NB4 (cell line): ENCODE results near the gene BOK.

Source experiments
- DNase-seq: peaks from one replicate; pipeline ENCODE4 v3.0.0; 2010; ENCODE audit warnings: low read depth
- H3K4me3 ChIP-seq: one replicate; pipeline ENCODE4 v1.5.1; 2011; ENCODE audit warnings: mild to moderate bottlenecking, low read depth, low read length, moderate library complexity
- MYC ChIP-seq: IDR thresholded peaks from 2 replicates; pipeline ENCODE4 v1.6.1; 2011; ENCODE audit warnings: low read depth, low read length
- POLR2A ChIP-seq: IDR thresholded peaks from 2 replicates; pipeline ENCODE4 v1.6.1; 2011; ENCODE audit warnings: mild to moderate bottlenecking; ENCODE audit not compliant: insufficient read length; ENCODE audit errors: extremely low read depth
- TF ChIP-seq, protein P1 (sequence below): IDR thresholded peaks from 2 replicates; pipeline ENCODE4 v1.6.1; 2011; ENCODE audit warnings: low read depth, low read length
- TF ChIP-seq, protein P2 (sequence below): IDR thresholded peaks from one replicate; pipeline ENCODE4 v1.5.1; 2012; ENCODE audit warnings: low read depth, low read length

The BOK gene

DNA sequence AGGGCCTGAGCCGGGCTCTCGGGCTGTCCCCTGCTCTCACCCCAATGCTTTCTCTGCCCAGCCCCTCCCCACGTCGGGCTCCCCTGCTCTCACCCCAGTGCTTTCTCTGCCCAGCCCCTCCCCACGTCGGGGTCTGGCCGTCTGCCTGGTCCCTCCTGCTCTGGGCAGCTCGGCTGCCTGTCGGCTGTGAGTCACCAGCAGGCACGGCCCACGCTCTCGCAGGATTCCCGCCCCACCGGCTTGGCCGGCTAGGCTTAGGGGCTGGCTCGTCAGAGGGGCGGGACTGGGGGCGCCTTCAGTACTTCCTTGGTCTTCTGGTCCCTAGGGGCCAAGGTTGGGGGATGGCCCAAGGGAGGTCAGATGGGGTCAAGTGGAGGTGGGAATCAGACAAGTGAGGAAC, 3.3 kb downstream of the BOK start:
- peak; percentile 58 for DNase-seq
- H3K4me3 ChIP-seq, result no peak overlapping the region
- TF ChIP-seq, protein P1, sequence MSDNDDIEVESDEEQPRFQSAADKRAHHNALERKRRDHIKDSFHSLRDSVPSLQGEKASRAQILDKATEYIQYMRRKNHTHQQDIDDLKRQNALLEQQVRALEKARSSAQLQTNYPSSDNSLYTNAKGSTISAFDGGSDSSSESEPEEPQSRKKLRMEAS, result no peak
- TF ChIP-seq POLR2A (no peak), MYC (no peak)
- TF ChIP-seq, protein P2, sequence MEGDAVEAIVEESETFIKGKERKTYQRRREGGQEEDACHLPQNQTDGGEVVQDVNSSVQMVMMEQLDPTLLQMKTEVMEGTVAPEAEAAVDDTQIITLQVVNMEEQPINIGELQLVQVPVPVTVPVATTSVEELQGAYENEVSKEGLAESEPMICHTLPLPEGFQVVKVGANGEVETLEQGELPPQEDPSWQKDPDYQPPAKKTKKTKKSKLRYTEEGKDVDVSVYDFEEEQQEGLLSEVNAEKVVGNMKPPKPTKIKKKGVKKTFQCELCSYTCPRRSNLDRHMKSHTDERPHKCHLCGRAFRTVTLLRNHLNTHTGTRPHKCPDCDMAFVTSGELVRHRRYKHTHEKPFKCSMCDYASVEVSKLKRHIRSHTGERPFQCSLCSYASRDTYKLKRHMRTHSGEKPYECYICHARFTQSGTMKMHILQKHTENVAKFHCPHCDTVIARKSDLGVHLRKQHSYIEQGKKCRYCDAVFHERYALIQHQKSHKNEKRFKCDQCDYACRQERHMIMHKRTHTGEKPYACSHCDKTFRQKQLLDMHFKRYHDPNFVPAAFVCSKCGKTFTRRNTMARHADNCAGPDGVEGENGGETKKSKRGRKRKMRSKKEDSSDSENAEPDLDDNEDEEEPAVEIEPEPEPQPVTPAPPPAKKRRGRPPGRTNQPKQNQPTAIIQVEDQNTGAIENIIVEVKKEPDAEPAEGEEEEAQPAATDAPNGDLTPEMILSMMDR, result no peak

DNA sequence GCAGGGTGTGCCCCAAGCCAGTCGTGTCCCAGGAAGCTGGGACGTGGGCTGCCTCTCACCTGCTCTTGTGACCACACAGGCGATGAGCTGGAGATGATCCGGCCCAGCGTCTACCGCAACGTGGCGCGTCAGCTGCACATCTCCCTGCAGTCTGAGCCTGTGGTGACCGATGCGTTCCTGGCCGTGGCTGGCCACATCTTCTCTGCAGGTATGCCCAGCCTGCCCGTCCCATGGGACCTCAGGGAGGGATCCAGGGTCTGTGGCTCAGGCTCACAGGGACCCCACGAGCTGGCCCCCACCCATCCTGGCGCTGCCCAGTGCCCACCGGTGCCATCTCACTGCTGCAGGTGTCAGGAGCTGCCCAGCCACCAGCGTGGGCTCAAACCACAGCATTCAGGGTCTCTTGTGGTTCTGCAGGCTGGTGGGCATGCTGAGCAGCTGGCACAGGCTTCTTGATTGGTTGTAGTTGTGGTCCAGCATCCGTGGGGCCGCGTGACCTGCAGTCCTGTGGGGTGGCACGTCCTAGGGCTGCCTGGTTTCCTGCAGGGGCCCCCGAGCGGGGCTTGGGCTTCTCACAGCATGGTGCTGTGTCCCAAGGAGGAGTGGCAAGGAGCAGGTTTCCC, 3.8 kb downstream of the BOK start:
- no peak for DNase-seq
- TF ChIP-seq, protein P2, result no peak
- TF ChIP-seq MYC (no peak), POLR2A (no peak)
- TF ChIP-seq, protein P1, result no peak
- no peak overlapping the region for H3K4me3 ChIP-seq

DNA sequence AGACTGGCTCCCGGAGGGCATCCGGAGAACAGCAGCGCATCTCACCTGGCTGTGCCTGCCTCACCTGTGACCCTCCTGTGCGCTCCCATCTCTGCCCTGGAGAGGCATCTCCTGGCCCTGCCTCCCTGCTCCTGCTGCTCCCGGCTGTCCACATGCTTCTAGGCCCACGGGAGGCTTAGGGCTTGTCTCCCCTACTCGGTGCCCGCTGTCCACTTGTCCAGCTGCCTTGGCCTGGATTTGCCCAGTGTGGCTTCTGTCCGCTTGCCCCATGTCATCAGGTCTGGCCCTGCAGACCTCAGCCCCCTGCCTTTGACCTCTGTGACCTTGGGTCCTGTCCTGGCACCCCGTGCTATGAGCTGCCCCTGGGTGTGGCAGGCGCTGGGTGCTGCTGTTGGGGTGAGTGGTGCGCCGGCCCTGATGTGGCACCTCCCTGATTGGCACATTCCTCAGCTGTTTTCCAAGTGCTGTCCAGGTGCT, 4.5 kb downstream of the BOK start:
- no peak overlapping the region for H3K4me3 ChIP-seq
- DNase-seq, result no peak
- TF ChIP-seq, protein P2, result no peak
- TF ChIP-seq, protein P1, result no peak
- no peak for TF ChIP-seq POLR2A
- no peak for TF ChIP-seq MYC

- TF ChIP-seq MYC, result no peak
- TF ChIP-seq POLR2A, result no peak
- TF ChIP-seq, protein P2, result no peak
- TF ChIP-seq, protein P1, result no peak
- no peak for DNase-seq
- no peak overlapping the region for H3K4me3 ChIP-seq
Measured at GRCh38 chr2:241563571-241563980, 5.0 kb downstream of the BOK start.

- no peak for TF ChIP-seq POLR2A
- TF ChIP-seq, protein P2, result no peak
- no peak for TF ChIP-seq MYC
- TF ChIP-seq, protein P1, result no peak
- H3K4me3 ChIP-seq, result no peak overlapping the region
- DNase-seq, result no peak
Measured at GRCh38 chr2:241563981-241564595, 5.5 kb downstream of the BOK start.
